Ovary (tissue), 9 donors: ENCODE data around the gene RAB33A. TPM values are rescaled to one million over a fixed set of nuclear protein-coding genes. Genes with fewer than 3 reads are reported as not detected.

Experiments used
- DNase-seq, 5 donors: peaks; one replicate each; pipeline ENCODE4 v3.0.0-alpha.2; 2019 to 2020
- H3K27ac ChIP-seq, 2 donors: fragments of 200-600 bp; one replicate each; pipeline versions ENCODE4 v1.5.1 to v1.8.0; 2019 to 2022
- H3K27me3 ChIP-seq: fragments of 200-600 bp; one replicate; pipeline ENCODE4 v1.8.0; 2022
- H3K36me3 ChIP-seq: fragments of 200-600 bp; sonication (generic); one replicate; pipeline ENCODE4 v1.5.1; 2019
- H3K4me1 ChIP-seq: one replicate; pipeline ENCODE4 v1.8.1; 2013; ENCODE audit warnings: mild to moderate bottlenecking, moderate library complexity; ENCODE audit not compliant: insufficient read depth
- H3K4me3 ChIP-seq: fragments of 200-600 bp; sonication (generic); one replicate; pipeline ENCODE4 v1.5.1; 2017
- H3K9me3 ChIP-seq, 2 donors: fragments of 200-600 bp in 1 of 2; sonication (generic) in 1 of 2; one replicate each; pipeline versions ENCODE4 v1.5.1 to v1.8.1; 2013 to 2019; ENCODE audit warnings: mild to moderate bottlenecking in 1 of 2, moderate library complexity in 1 of 2
- EP300 ChIP-seq: sonication (generic); formaldehyde crosslinking; IDR thresholded peaks from one replicate; pipeline ENCODE4 v1.6.1; 2017; ENCODE audit warnings: antibody characterized with exemption
- POLR2A ChIP-seq: fragments of 450-650 bp; IDR thresholded peaks from one replicate; pipeline ENCODE4 v1.6.1; 2017; ENCODE audit warnings: antibody characterized with exemption, mild to moderate bottlenecking, moderate library complexity
- WGBS, 3 donors: extraction: QIAGEN DNeasy Blood & Tissue Kit in 1 of 3; methylation state at CpG; one replicate each; pipeline versions ENCODE4 v1.1.5 to v1.1.7; 2013 to 2017; 5-methylcytosine and 5-hydroxymethylcytosine counted together
- intact Hi-C, 4 donors: fragments of 100-400 bp; cut with DNase I; formaldehyde crosslinking; loops; one replicate each; pipeline versions ENCODE4 v1.11.0 to v1.15.1; 2022 to 2023
- polyA plus RNA-seq, 2 donors: library from polyadenylated mRNA; stranded (reverse); fragments of 200-250 nt in 1 of 2; fragments of 350-450 nt in 1 of 2; fragmentation: Illumina TruSeq in 1 of 2; extraction: RNeasy Lipid Tissue Mini Kit (QIAGEN cat#74804) in 1 of 2; gene quantifications; one replicate each; pipeline ENCODE4 v1.2.3, GENCODE V29; 2013 to 2014
- total RNA-seq, 7 donors: library from RNA; depleted of rRNA in 2 of 7; stranded (reverse); fragments of >200 nt in 2 of 7; fragmentation: NEBNext Ultra II Directional in 3 of 7; extraction: Animal tissue kit (Norgen Biotek cat#: 25700) in 3 of 7; gene quantifications; one replicate each; pipeline versions ENCODE4 v1.1.0 to v1.2.4, GENCODE V29; 2016 to 2023
- TF ChIP-seq, protein P1 (sequence below), 3 donors: fragments of 450-650 bp in 2 of 3; fragments of 200-600 bp in 1 of 3; IDR thresholded peaks; one replicate each; pipeline versions ENCODE4 v1.5.1 to v1.8.0; 2016 to 2022; ENCODE audit warnings: antibody characterized with exemption in 3 of 3, mild to moderate bottlenecking in 1 of 3
- donor health status: DM: no; HTN: no; CAD: no; lungs with moderate emphysema.
- donor health status: DM: no; HTN: no; CAD: no.
- donor health status: Bipolar disorder and iron deficiency.
- donor health status: DM: yes; HTN: yes; CAD: no.
- donor health status: DM: no; HTN: no; CAD: no.
- donor health status: DM: yes; HTN: yes; CAD: no.

Gene RAB33A
- total and polyA plus RNA-seq, 9 donors, result 0.24 to 3.3 (median 1.8) TPM

DNA sequence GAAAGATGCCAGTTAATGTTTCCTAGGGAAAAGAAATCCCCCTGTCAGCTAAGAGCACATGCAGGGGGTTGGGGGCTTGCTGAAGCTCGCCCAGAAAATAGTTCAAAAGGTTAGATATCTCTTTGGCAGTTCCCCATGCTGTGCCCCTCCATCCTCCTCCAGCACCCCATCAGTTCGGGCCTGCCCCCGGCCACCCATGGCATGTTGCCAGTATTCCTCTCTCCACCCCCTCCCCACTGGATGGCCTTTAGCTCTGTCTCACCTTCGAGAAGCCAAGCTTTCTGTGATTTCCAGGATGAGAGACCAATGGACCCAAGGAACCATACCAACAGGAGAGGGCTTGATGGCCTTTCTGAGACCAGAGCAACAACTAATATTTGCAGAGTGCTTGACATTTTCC lies 5.2 kb downstream of the RAB33A start:
- H3K9me3 ChIP-seq, result no peaks in the 10 kb centered on the region
- H3K36me3 ChIP-seq, result no peaks in the 10 kb centered on the region
- no peaks in the 10 kb centered on the region for H3K4me1 ChIP-seq
- no peak for DNase-seq
- H3K27ac ChIP-seq, result no peak overlapping the region
- H3K27me3 ChIP-seq, result no peaks in the 10 kb centered on the region
- WGBS, 3 donors, result 43 to 63% (median 44%) methylated on average over 4 of the region's 4 CpGs
- TF ChIP-seq EP300, result no peak
- TF ChIP-seq, protein P1, sequence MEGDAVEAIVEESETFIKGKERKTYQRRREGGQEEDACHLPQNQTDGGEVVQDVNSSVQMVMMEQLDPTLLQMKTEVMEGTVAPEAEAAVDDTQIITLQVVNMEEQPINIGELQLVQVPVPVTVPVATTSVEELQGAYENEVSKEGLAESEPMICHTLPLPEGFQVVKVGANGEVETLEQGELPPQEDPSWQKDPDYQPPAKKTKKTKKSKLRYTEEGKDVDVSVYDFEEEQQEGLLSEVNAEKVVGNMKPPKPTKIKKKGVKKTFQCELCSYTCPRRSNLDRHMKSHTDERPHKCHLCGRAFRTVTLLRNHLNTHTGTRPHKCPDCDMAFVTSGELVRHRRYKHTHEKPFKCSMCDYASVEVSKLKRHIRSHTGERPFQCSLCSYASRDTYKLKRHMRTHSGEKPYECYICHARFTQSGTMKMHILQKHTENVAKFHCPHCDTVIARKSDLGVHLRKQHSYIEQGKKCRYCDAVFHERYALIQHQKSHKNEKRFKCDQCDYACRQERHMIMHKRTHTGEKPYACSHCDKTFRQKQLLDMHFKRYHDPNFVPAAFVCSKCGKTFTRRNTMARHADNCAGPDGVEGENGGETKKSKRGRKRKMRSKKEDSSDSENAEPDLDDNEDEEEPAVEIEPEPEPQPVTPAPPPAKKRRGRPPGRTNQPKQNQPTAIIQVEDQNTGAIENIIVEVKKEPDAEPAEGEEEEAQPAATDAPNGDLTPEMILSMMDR (IDR thresholded peaks at IDR 0.05), result no peak
- TF ChIP-seq POLR2A, result no peak
- no peak overlapping the region for H3K4me3 ChIP-seq
- intact Hi-C loops, result loop anchor here in 2 of 4 donors (10.0 kb wide), 1 partner anchor 92 kb away; no protein-coding TSS in a partner anchor

GRCh38 chrX:130179170-130179569 lies 7.4 kb downstream of the RAB33A start:
- DNase-seq, result no peak
- H3K4me3 ChIP-seq, result no peak overlapping the region
- no peaks in the 10 kb centered on the region for H3K9me3 ChIP-seq
- H3K36me3 ChIP-seq, result no peaks in the 10 kb centered on the region
- TF ChIP-seq, protein P1 (IDR thresholded peaks at IDR 0.05), result no peak
- no peak for TF ChIP-seq POLR2A
- TF ChIP-seq EP300, result no peak
- intact Hi-C loops, result loop anchor here in 2 of 4 donors (10.0 kb wide), 1 partner anchor 94 kb away; no protein-coding TSS in a partner anchor
- H3K4me1 ChIP-seq, result no peaks in the 10 kb centered on the region
- H3K27me3 ChIP-seq, result no peaks in the 10 kb centered on the region
- H3K27ac ChIP-seq, result no peak overlapping the region
- 73 to 77% (median 75%) methylated on average over 5 of the region's 5 CpGs for WGBS, 3 donors

GRCh38 chrX:130179579-130180215 lies 7.9 kb downstream of the RAB33A start:
- H3K27ac ChIP-seq, result no peak overlapping the region
- H3K4me1 ChIP-seq, result no peaks in the 10 kb centered on the region
- WGBS, 3 donors, result 39 to 55% (median 46%) methylated on average over 7 of the region's 7 CpGs
- TF ChIP-seq, protein P1 (IDR thresholded peaks at IDR 0.05), result no peak
- TF ChIP-seq POLR2A, result no peak
- no peak for TF ChIP-seq EP300
- no peak for DNase-seq
- intact Hi-C loops, result loop anchor here in 2 of 4 donors (10.0 kb wide), 1 partner anchor 95 kb away; no protein-coding TSS in a partner anchor
- no peaks in the 10 kb centered on the region for H3K27me3 ChIP-seq
- no peak overlapping the region for H3K4me3 ChIP-seq
- H3K9me3 ChIP-seq, result no peaks in the 10 kb centered on the region
- H3K36me3 ChIP-seq, result no peaks in the 10 kb centered on the region

DNA sequence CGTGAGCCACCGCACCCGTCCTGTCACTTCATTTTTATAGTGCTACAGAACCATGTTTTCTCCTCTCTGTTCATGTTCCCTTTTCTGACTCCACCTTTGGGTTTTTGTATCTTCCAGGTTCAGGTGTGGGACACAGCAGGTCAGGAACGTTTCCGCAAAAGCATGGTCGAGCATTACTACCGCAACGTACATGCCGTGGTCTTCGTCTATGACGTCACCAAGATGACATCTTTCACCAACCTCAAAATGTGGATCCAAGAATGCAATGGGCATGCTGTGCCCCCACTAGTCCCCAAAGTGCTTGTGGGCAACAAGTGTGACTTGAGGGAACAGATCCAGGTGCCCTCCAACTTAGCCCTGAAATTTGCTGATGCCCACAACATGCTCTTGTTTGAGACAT lies 12.4 kb downstream of the RAB33A start:
- intact Hi-C loops, result no loop called here
- H3K27me3 ChIP-seq, result no peaks in the 10 kb centered on the region
- no peaks in the 10 kb centered on the region for H3K36me3 ChIP-seq
- no peak overlapping the region for H3K27ac ChIP-seq
- no peaks in the 10 kb centered on the region for H3K4me1 ChIP-seq
- no peak for TF ChIP-seq EP300
- no peak for TF ChIP-seq POLR2A
- TF ChIP-seq, protein P1 (IDR thresholded peaks at IDR 0.05), result no peak
- no peaks in the 10 kb centered on the region for H3K9me3 ChIP-seq
- no peak overlapping the region for H3K4me3 ChIP-seq
- no peak for DNase-seq
- 90 to 94% (median 93%) methylated on average over 11 of the region's 11 CpGs for WGBS, 3 donors
